Keratinocyte (primary cell): ENCODE data around the gene RAI14.

Source experiments
- CTCF ChIP-seq, 3 experiments: IDR thresholded peaks in 1 of 3; conservative IDR thresholded peaks in 1 of 3; optimal IDR thresholded peaks in 1 of 3; 2 replicates in 2 of 3; 3 replicates in 1 of 3; pipeline versions ENCODE3 to v1.5.1; 2011; ENCODE audit warnings: low read length in 3 of 3, mild to moderate bottlenecking in 3 of 3, moderate library complexity in 2 of 3, control low read depth in 1 of 3, inconsistent platforms in 1 of 3; ENCODE audit not compliant: insufficient read depth in 2 of 3; ENCODE audit errors: extremely low read depth in 1 of 3
- EZH2 ChIP-seq: IDR thresholded peaks from one replicate; pipeline ENCODE4 v1.6.1; 2012; ENCODE audit warnings: inconsistent platforms, mild to moderate bottlenecking, low read length, moderate library complexity

GRCh38 chr5:34820593-34820992 lies 164.5 kb downstream of the RAI14 start:
- TF ChIP-seq CTCF (optimal IDR thresholded peaks at IDR 0.05 in 1 of 3, IDR thresholded peaks at IDR 0.05 in 1 of 3, conservative IDR thresholded peaks at IDR 0.05 in 1 of 3; ENCODE audit: extremely low read depth in 1 of 3, insufficient read depth in 2 of 3, low read length in 3 of 3) (no peak), EZH2 (no peak)
